Right kidney (tissue), 1 donor: ENCODE measurements around the gene KLHL8.

Source experiments
- DNase-seq: peaks from one replicate; pipeline ENCODE4 v3.0.0-alpha.2; 2016

The KLHL8 gene

GRCh38 chr4:87121341-87122065 lies 98.9 kb downstream of the KLHL8 start:
- DNase-seq = no peak

- DNase-seq = no peak
Measured at GRCh38 chr4:87120411-87121162, 99.8 kb downstream of the KLHL8 start.

GRCh38 chr4:87120010-87120409 lies 100.4 kb downstream of the KLHL8 start:
- DNase-seq = no peak

GRCh38 chr4:87118826-87119225 lies 101.6 kb downstream of the KLHL8 start:
- no peak for DNase-seq

GRCh38 chr4:87118421-87118820 lies 102.0 kb downstream of the KLHL8 start:
- no peak for DNase-seq

GRCh38 chr4:87117732-87118075 lies 102.7 kb downstream of the KLHL8 start:
- DNase-seq = peak; percentile 51

- DNase-seq = peak; percentile 55
Measured at GRCh38 chr4:87117051-87117731, 103.2 kb downstream of the KLHL8 start.

GRCh38 chr4:87116231-87116630 lies 104.2 kb downstream of the KLHL8 start:
- DNase-seq = no peak

GRCh38 chr4:87114245-87115062 lies 106.0 kb downstream of the KLHL8 start:
- DNase-seq = no peak

GRCh38 chr4:87112063-87112462 lies 108.4 kb downstream of the KLHL8 start:
- no peak for DNase-seq
